PC-3 (cell line): Measurements from ENCODE around the gene HOXA9. TPM values are rescaled to one million over a fixed set of nuclear protein-coding genes. Genes with fewer than 3 reads are reported as not detected.
A peak's percentile ranks its signal among the peaks of the same experiment; 100 is the strongest.

ENCODE experiments used
- ATAC-seq: fragments of 200-7000 bp; cut with Tn5 transposase; 2 replicates; pipeline ENCODE4 v1.9.1; 2020; ENCODE audit warnings: mild to moderate bottlenecking, moderate library complexity
- BruUV-seq: library from RNA; stranded (reverse); fragments of 400-500 nt; replicated peaks from 2 replicates; lab custom pipeline; 2021; lab: Mats Ljungman, UMichigan
- CTCF ChIA-PET: fragments of 300-600 bp; sonication (Branson Sonifier 250); formaldehyde crosslinking; loops from one replicate; lab custom pipeline; 2022; ENCODE audit warnings: antibody characterized with exemption; lab: Charles Lee
- POLR2A ChIA-PET: fragments of 300-600 bp; sonication (Branson Sonifier 250); formaldehyde crosslinking; loops from one replicate; lab custom pipeline; 2022; ENCODE audit warnings: antibody characterized with exemption; ENCODE audit not compliant: unreplicated experiment; lab: Charles Lee
- DNase-seq: peaks from one replicate; pipeline ENCODE4 v3.0.0-alpha.2; 2015
- H2AFZ ChIP-seq: fragments of 300-600 bp; sonication (generic); 2 replicates; pipeline ENCODE4 v1.6.0; 2016; ENCODE audit warnings: antibody characterized with exemption, low read length
- H3F3A ChIP-seq: fragments of 300-600 bp; sonication (generic); one replicate; pipeline ENCODE4 v1.6.0; 2017; ENCODE audit warnings: antibody characterized with exemption, low read length, control low read depth, mild to moderate bottlenecking; ENCODE audit not compliant: unreplicated experiment
- H3K27ac ChIP-seq: fragments of 300-600 bp; sonication (generic); 2 replicates; pipeline ENCODE4 v1.5.1; 2016; ENCODE audit warnings: mild to moderate bottlenecking, low read length
- H3K27me3 ChIP-seq: fragments of 300-600 bp; sonication (generic); 2 replicates; pipeline ENCODE4 v1.6.1; 2016; ENCODE audit warnings: low read length, mixed read lengths
- H3K36me3 ChIP-seq: fragments of 300-600 bp; sonication (generic); 2 replicates; pipeline ENCODE4 v1.6.1; 2016; ENCODE audit warnings: low read depth, mixed run types, low read length, mixed read lengths
- H3K4me1 ChIP-seq: fragments of 300-600 bp; sonication (generic); 2 replicates; pipeline ENCODE4 v1.5.1; 2016; ENCODE audit warnings: low read length; ENCODE audit not compliant: insufficient read depth
- H3K4me2 ChIP-seq: fragments of 300-600 bp; sonication (generic); 2 replicates; pipeline ENCODE4 v1.6.0; 2016; ENCODE audit warnings: low read length
- H3K4me3 ChIP-seq: fragments of 300-600 bp; sonication (generic); 2 replicates; pipeline ENCODE4 v1.5.1; 2016; ENCODE audit warnings: mild to moderate bottlenecking, low read length, mixed read lengths
- H3K79me2 ChIP-seq: fragments of 300-600 bp; sonication (generic); 2 replicates; pipeline ENCODE4 v1.6.1; 2017; ENCODE audit warnings: low read length, mixed read lengths
- H3K9ac ChIP-seq: fragments of 300-600 bp; sonication (generic); 2 replicates; pipeline ENCODE4 v1.6.0; 2016; ENCODE audit warnings: mild to moderate bottlenecking, low read length
- H3K9me2 ChIP-seq: fragments of 300-600 bp; sonication (generic); replicated peaks from 2 replicates; pipeline ENCODE4 v1.6.1; 2016; ENCODE audit warnings: mixed run types, low read length, mixed read lengths
- H3K9me3 ChIP-seq: fragments of 300-600 bp; sonication (generic); 2 replicates; pipeline ENCODE4 v1.6.1; 2016; ENCODE audit warnings: low read length, mixed read lengths
- H4K20me1 ChIP-seq: fragments of 300-600 bp; sonication (generic); 2 replicates; pipeline ENCODE4 v1.6.1; 2016; ENCODE audit warnings: low read length, mixed read lengths
- CTCF ChIP-seq: fragments of 300-600 bp; sonication (generic); conservative IDR thresholded peaks from 2 replicates; pipeline ENCODE4 v1.5.1; 2017; ENCODE audit warnings: antibody characterized with exemption, low read depth, mild to moderate bottlenecking, low read length
- EZH2 ChIP-seq: fragments of 300-600 bp; sonication (generic); IDR thresholded peaks from one replicate; pipeline ENCODE4 v1.6.1; 2017; ENCODE audit warnings: antibody characterized with exemption, mild to moderate bottlenecking, low read length; ENCODE audit not compliant: unreplicated experiment
- EZH2phosphoT487 ChIP-seq: fragments of 300-600 bp; sonication (generic); IDR thresholded peaks from 2 replicates; pipeline ENCODE4 v1.6.1; 2018; ENCODE audit warnings: mild to moderate bottlenecking, antibody characterized with exemption, low read length, borderline replicate concordance
- intact Hi-C: fragments of 100-400 bp; cut with micrococcal nuclease; formaldehyde crosslinking; loops from 2 replicates; pipeline ENCODE4 v1.9.0; 2023
- total RNA-seq: library from RNA; depleted of rRNA; stranded (reverse); fragments of >200 nt; gene quantifications from 2 replicates; pipeline ENCODE4 v1.2.3, GENCODE V29; 2014

The HOXA9 gene
- total RNA-seq, 1 experiment from 2014 or later = 69.0 TPM

- Histone ChIP-seq H3K9me2 (no peaks in the 10 kb centered on the region), H3K9me3 (no peaks in the 10 kb centered on the region), H4K20me1 (no peaks in the 10 kb centered on the region), H3K27me3 (no peaks in the 10 kb centered on the region), H3K9ac (peak overlapping the region; percentile 90), H3K4me2 (peak overlapping the region; percentile 93), H3K4me1 (peaks cover 21% of the 10 kb centered on the region), H3K4me3 (peak overlapping the region; percentile 84), H3K36me3 (0 out of 2 replicates have a peak, but pooled peaks cover 4% of the 10 kb centered on the region), H2AFZ (no peak overlapping the region), H3K27ac (peak overlapping the region; percentile 97), H3F3A (no peaks in the 10 kb centered on the region), H3K79me2 (peaks cover 100% of the 10 kb centered on the region)
- ChIA-PET POLR2A (interaction anchor here (0.5 to 1.3 kb wide), 7 partner anchors 10 to 32 kb away, joined by 3 to 7 read pairs (median 5); partner anchors contain the start of genes HOXA11 and HOXA13), CTCF (interaction anchor here (0.5 to 0.7 kb wide), 3 partner anchors 9 to 600 kb away, joined by 3 read pairs; partner anchors contain the start of gene HIBADH)
- DNase-seq (peak; percentile 87), ATAC-seq (peak; percentile 24)
- TF ChIP-seq EZH2phosphoT487 (no peak), CTCF (no peak), EZH2 (no peak)
- intact Hi-C loops = no loop called here
- BruUV-seq = no TSS peak
Measured at GRCh38 chr7:27172823-27173510, 7.6 kb upstream of the HOXA9 start.

GRCh38 chr7:27172315-27172774, 7.0 kb upstream of the HOXA9 start:
- Histone ChIP-seq H3K9me2 (no peaks in the 10 kb centered on the region), H3K27ac (peak overlapping the region; percentile 97)
- POLR2A ChIA-PET = interaction anchor here (0.5 to 1.3 kb wide), 6 partner anchors 10 to 28 kb away, joined by 3 to 7 read pairs (median 5); partner anchors contain the start of genes HOXA11 and HOXA13

More at GRCh38 chr7:27172315-27172774, 7.0 kb upstream of the HOXA9 start:
- H3K9me3 ChIP-seq = no peaks in the 10 kb centered on the region
- no peaks in the 10 kb centered on the region for H3F3A ChIP-seq
- peaks cover 100% of the 10 kb centered on the region for H3K79me2 ChIP-seq
- ATAC-seq = no peak
- 0 out of 2 replicates have a peak, but pooled peaks cover 4% of the 10 kb centered on the region for H3K36me3 ChIP-seq
- H3K4me1 ChIP-seq = peaks cover 27% of the 10 kb centered on the region
- no peak for TF ChIP-seq EZH2phosphoT487
- no peak for TF ChIP-seq CTCF
- no peak for TF ChIP-seq EZH2
- DNase-seq = no peak
- H3K4me2 ChIP-seq = peak overlapping the region; percentile 93
- no TSS peak for BruUV-seq
- H3K27me3 ChIP-seq = no peaks in the 10 kb centered on the region
- H4K20me1 ChIP-seq = no peaks in the 10 kb centered on the region
- peak overlapping the region; percentile 90 for H3K9ac ChIP-seq
- intact Hi-C loops = no loop called here
- no peak overlapping the region for H2AFZ ChIP-seq
- H3K4me3 ChIP-seq = peak overlapping the region; percentile 84
- CTCF ChIA-PET = interaction anchor here (0.7 kb wide), 1 partner anchor 10 kb away, joined by 3 read pairs; no protein-coding TSS in a partner anchor
